ENCODE measurements around the gene TNFRSF14. TPM values are rescaled to one million over a fixed set of nuclear protein-coding genes. Genes with fewer than 3 reads are reported as not detected.

The TNFRSF14 gene
- total RNA-seq, 1 experiment from 2014 or later: 1.5 TPM

DNA sequence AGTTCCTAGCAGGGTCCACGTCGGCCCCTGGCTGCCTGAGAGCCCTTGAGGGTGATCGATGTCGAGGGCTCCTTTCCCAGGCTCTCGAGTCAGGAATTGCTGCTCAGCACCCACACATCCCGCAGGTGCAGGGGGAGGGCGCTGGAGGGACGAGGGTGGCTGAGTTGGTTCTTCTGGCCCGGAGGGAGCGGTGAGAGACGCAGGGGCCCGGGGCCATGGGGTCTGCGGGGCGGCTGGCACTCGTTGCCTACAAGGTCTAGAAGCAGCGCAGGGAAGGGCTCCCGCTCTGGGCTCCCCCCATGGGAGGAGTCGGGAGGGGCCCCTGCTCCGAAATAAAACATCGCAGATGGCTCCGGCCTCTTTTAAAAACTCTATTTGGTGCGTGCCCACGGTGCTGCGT, 48.0 kb upstream of the TNFRSF14 start:
- intact Hi-C loops (cut with micrococcal nuclease; ENCODE audit: unreplicated experiment): no loop called here
- Histone ChIP-seq H3K4me1 (no peaks in the 10 kb centered on the region), H3K36me3 (ENCODE audit: control insufficient read depth, insufficient read depth, low read length) (no peaks in the 10 kb centered on the region; the same call in 1 of the 2 replicates), H3K27me3 (replicated peaks; ENCODE audit: control insufficient read depth, insufficient read depth, low read length) (no peaks in the 10 kb centered on the region), H3K4me3 (ENCODE audit: low read depth, low read length) (no peak overlapping the region), H3K9me3 (no peaks in the 10 kb centered on the region)
- no peak for DNase-seq
- H3K9me3 Mint-ChIP-seq (ENCODE audit: unreplicated experiment): no peaks in the 10 kb centered on the region
- H3K36me3 Mint-ChIP-seq (ENCODE audit: insufficient read depth, unreplicated experiment): peaks cover 18% of the 10 kb centered on the region
- BruUV-seq (replicated peaks): no TSS peak
- TF ChIP-seq, protein P1, sequence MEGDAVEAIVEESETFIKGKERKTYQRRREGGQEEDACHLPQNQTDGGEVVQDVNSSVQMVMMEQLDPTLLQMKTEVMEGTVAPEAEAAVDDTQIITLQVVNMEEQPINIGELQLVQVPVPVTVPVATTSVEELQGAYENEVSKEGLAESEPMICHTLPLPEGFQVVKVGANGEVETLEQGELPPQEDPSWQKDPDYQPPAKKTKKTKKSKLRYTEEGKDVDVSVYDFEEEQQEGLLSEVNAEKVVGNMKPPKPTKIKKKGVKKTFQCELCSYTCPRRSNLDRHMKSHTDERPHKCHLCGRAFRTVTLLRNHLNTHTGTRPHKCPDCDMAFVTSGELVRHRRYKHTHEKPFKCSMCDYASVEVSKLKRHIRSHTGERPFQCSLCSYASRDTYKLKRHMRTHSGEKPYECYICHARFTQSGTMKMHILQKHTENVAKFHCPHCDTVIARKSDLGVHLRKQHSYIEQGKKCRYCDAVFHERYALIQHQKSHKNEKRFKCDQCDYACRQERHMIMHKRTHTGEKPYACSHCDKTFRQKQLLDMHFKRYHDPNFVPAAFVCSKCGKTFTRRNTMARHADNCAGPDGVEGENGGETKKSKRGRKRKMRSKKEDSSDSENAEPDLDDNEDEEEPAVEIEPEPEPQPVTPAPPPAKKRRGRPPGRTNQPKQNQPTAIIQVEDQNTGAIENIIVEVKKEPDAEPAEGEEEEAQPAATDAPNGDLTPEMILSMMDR (IDR thresholded peaks at IDR 0.05; ENCODE audit: insufficient read depth in 1 of 2, low read depth in 1 of 2, low read length in 1 of 2, severe bottlenecking in 1 of 2, unreplicated experiment in 1 of 2): no peak
- H3K4me3 Mint-ChIP-seq (ENCODE audit: unreplicated experiment): no peak overlapping the region
- CTCF ChIA-PET: no interaction called here
- H3K4me1 Mint-ChIP-seq (ENCODE audit: low read depth, unreplicated experiment): no peaks in the 10 kb centered on the region
- POLR2A ChIA-PET: no interaction called here
- H3K27me3 Mint-ChIP-seq (ENCODE audit: insufficient read depth, unreplicated experiment): no peaks in the 10 kb centered on the region
- H3K27ac Mint-ChIP-seq (ENCODE audit: unreplicated experiment): no peak overlapping the region

GRCh38 chr1:2508751-2509150, 47.4 kb upstream of the TNFRSF14 start:
- no TSS peak for BruUV-seq (replicated peaks)
- H3K36me3 Mint-ChIP-seq (ENCODE audit: insufficient read depth, unreplicated experiment): peaks cover 18% of the 10 kb centered on the region
- H3K36me3 ChIP-seq (ENCODE audit: control insufficient read depth, insufficient read depth, low read length): no peaks in the 10 kb centered on the region; the same call in 1 of the 2 replicates
- no peak overlapping the region for H3K27ac Mint-ChIP-seq (ENCODE audit: unreplicated experiment)
- no peaks in the 10 kb centered on the region for H3K4me1 ChIP-seq
- ChIA-PET CTCF (no interaction called here), POLR2A (no interaction called here)
- H3K27me3 ChIP-seq (replicated peaks; ENCODE audit: control insufficient read depth, insufficient read depth, low read length): no peaks in the 10 kb centered on the region
- DNase-seq: no peak
- TF ChIP-seq, protein P1 (IDR thresholded peaks at IDR 0.05; ENCODE audit: insufficient read depth in 1 of 2, low read depth in 1 of 2, low read length in 1 of 2, severe bottlenecking in 1 of 2, unreplicated experiment in 1 of 2): no peak
- intact Hi-C loops (cut with micrococcal nuclease; ENCODE audit: unreplicated experiment): no loop called here
- H3K27me3 Mint-ChIP-seq (ENCODE audit: insufficient read depth, unreplicated experiment): no peaks in the 10 kb centered on the region
- H3K4me3 Mint-ChIP-seq (ENCODE audit: unreplicated experiment): no peak overlapping the region
- H3K4me3 ChIP-seq (ENCODE audit: low read depth, low read length): no peak overlapping the region
- H3K4me1 Mint-ChIP-seq (ENCODE audit: low read depth, unreplicated experiment): no peaks in the 10 kb centered on the region
- no peaks in the 10 kb centered on the region for H3K9me3 ChIP-seq
- H3K9me3 Mint-ChIP-seq (ENCODE audit: unreplicated experiment): no peaks in the 10 kb centered on the region

DNA sequence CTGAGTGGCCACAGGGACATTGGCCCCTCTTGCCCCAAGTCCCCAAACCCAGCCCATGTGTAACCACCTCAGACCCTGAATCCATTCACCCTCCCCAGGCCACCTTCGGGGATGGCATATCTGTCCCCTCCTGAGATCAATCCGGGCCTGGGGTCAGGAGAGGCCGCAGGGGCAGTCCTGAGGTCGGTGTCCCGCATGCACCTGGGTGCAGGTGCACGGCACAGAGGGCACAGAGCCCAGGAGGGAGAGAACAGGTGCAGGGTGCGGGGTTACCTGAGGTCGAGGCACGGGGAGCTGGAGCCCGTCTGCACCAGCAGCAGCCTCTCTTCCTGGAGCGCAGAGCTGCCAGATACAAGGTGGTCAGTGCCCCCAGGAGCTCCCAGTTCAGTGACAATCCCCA, 46.6 kb upstream of the TNFRSF14 start:
- Histone ChIP-seq H3K27me3 (replicated peaks; ENCODE audit: control insufficient read depth, insufficient read depth, low read length) (no peaks in the 10 kb centered on the region), H3K36me3 (ENCODE audit: control insufficient read depth, insufficient read depth, low read length) (no peaks in the 10 kb centered on the region; the same call in 1 of the 2 replicates), H3K4me1 (no peaks in the 10 kb centered on the region), H3K4me3 (ENCODE audit: low read depth, low read length) (no peak overlapping the region), H3K9me3 (no peaks in the 10 kb centered on the region)
- no peaks in the 10 kb centered on the region for H3K9me3 Mint-ChIP-seq (ENCODE audit: unreplicated experiment)
- DNase-seq: no peak
- no peaks in the 10 kb centered on the region for H3K27me3 Mint-ChIP-seq (ENCODE audit: insufficient read depth, unreplicated experiment)
- no peak overlapping the region for H3K4me3 Mint-ChIP-seq (ENCODE audit: unreplicated experiment)
- ChIA-PET POLR2A (no interaction called here), CTCF (no interaction called here)
- H3K27ac Mint-ChIP-seq (ENCODE audit: unreplicated experiment): no peak overlapping the region
- BruUV-seq (replicated peaks): no TSS peak
- intact Hi-C loops (cut with micrococcal nuclease; ENCODE audit: unreplicated experiment): no loop called here
- peaks cover 18% of the 10 kb centered on the region for H3K36me3 Mint-ChIP-seq (ENCODE audit: insufficient read depth, unreplicated experiment)
- TF ChIP-seq, protein P1 (IDR thresholded peaks at IDR 0.05; ENCODE audit: insufficient read depth in 1 of 2, low read depth in 1 of 2, low read length in 1 of 2, severe bottlenecking in 1 of 2, unreplicated experiment in 1 of 2): no peak
- H3K4me1 Mint-ChIP-seq (ENCODE audit: low read depth, unreplicated experiment): no peaks in the 10 kb centered on the region

Data from Caco-2 (cell line).